H4 (cell line): ENCODE results near the gene CHDH. TPM values are rescaled to one million over a fixed set of nuclear protein-coding genes. Genes with fewer than 3 reads are reported as not detected.

ENCODE experiments used
- DNase-seq: peaks from one replicate; pipeline ENCODE4 v3.0.0-alpha.2; 2015; ENCODE audit warnings: low spot score
- total RNA-seq: library from RNA; depleted of rRNA; stranded (reverse); fragments of >200 nt; shearing (Covaris generic); gene quantifications from 2 replicates; pipeline ENCODE4 v1.2.3, GENCODE V29; 2014

Gene CHDH
- total RNA-seq, 1 experiment from 2014 or later = 0.02 TPM

DNA sequence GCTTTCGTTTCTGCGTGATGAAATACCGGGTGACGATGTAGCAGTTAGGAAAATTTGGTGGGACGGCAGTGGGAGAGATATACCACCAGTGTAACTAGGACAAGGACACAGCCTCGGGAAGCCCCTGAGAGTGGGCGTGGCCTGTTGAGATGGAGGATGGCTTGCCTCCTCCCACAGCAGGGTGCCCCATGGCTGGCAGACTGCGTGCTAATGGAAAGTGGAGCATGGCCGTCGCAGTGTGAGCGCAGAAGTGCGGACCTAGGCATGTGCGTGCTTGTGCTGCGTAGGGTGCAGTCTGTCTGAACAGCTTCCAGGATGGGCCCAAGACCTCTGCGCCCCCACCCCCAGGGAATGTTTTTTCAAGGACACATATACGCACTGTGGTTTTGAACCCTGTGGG, 56.8 kb downstream of the CHDH start:
- no peak for DNase-seq

GRCh38 chr3:53788038-53788437, 58.2 kb downstream of the CHDH start:
- DNase-seq = no peak

DNA sequence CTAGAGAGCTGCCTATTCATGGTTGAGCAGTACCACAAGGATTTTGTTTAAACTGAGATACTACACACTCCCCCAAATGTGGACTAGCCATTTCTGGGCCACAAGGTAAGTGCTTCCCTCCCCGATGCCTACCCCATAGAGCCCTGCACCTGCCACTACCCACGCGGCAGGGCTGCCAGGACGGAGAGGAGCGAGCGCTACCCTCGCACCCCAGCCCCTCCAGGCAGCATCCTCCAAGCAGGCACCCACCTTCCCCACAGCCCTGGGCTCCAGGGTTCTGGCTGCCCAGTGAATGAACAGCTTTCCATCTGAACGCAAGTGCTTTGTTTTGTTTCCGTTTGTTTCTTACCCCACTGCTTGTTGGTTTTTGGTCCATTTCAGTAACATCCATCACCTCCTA, 59.2 kb downstream of the CHDH start:
- no peak for DNase-seq

DNA sequence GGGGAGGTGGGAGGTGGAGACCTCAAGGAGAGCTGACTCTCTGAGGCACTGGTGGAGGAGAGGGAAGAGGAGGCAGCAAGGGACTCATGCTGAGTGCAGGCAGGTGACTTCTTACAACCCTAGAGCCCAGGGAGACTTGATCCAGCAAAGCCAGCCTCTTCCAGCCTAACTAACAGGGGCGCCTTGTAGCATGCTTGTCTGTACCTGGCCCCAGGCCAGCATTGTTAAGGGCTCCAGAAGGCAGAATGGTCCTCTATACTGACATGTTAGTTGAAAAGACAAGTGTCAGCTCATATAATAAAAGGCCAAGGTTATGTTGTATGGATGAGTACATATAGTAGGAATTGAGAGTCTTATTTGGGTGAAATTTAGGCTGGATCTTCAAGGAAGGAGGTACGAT, 65.4 kb downstream of the CHDH start:
- DNase-seq = no peak

- DNase-seq = no peak
These were observed 66.0 kb downstream of the CHDH start for GRCh38 chr3:53780171-53780570.

DNA sequence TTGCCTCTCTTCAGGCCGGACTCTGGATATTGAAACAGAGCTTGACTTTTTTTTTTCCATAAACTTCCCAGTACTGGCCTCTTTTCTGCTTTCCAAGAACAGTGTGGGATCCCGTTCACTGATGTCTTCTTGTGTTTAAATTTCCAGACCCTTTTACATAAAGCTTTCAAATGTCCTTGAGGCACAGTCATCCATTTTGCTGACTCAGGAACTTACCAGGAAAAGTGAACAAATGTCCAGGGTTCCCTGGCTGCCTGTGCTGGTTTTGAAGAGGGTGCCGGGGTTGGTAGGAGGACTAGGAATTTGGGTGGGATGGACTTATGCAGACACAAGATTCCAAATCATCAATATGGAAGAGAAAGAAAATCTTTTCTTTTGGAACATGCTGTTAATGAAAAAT, 68.1 kb downstream of the CHDH start:
- DNase-seq = no peak

GRCh38 chr3:53777468-53777867, 68.8 kb downstream of the CHDH start:
- no peak for DNase-seq

DNA sequence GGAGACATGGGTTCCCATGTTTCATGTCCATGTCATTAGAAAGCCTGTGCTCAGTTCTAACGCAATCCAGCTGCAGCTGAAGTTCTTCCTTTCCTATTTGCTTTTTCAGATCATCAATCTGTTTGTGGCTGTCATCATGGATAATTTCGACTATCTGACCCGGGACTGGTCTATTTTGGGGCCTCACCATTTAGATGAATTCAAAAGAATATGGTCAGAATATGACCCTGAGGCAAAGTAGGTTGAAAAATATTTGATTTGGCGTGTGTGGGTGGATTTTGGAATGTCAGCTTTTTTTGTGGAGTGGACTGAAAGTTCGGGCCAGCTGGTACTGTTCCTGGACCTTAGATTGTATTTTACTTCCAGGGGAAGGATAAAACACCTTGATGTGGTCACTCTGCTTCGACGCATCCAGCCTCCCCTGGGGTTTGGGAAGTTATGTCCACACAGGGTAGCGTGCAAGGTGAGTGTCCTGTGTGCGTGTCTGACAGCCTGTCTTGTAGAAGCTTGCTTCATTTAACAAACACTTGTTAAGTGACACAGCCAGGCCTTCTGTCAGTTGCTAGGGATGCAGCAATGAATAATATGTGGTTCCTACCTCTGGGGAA, 69.6 kb downstream of the CHDH start:
- DNase-seq = no peak

- no peak for DNase-seq
These were observed 70.4 kb downstream of the CHDH start for GRCh38 chr3:53775834-53776251.

DNA sequence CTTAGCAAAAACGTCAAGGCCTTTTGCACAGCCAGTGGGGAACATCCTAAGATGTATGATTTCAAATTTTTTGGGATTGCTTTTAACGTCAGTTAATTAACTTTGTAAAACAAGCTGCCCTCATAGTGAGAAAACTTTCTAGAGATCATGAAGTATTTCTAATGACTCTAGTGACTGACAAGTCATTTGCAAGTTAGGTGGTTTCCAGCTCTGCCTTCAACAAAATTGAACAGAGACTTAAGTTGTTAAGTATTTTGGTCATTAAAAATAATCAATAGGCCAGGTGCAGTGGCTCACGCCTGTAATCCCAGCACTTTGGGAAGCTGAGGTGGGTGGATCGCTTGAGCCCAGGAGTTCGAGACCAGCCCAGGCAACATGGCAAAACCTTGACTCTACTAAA, 71.2 kb downstream of the CHDH start:
- DNase-seq = no peak

DNA sequence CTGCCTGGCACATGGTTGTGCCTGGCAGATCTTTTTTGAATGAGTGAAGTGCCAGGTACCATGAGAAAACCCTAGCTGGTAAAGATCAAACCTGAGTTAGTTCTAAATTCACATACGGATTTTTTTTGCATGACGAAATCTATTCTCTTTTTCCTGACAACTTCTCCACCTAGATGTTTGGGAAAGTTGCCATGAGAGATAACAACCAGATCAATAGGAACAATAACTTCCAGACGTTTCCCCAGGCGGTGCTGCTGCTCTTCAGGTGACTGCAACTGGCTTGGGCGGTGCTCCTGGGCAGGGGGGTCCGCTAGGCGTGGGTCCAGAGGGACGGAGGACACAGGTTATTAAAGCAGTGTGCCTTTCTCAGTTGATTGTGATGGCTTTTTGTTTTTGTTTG, 71.8 kb downstream of the CHDH start:
- no peak for DNase-seq

GRCh38 chr3:53773611-53774368, 72.4 kb downstream of the CHDH start:
- no peak for DNase-seq

- DNase-seq = no peak
These were observed 73.2 kb downstream of the CHDH start for GRCh38 chr3:53773021-53773436.

DNA sequence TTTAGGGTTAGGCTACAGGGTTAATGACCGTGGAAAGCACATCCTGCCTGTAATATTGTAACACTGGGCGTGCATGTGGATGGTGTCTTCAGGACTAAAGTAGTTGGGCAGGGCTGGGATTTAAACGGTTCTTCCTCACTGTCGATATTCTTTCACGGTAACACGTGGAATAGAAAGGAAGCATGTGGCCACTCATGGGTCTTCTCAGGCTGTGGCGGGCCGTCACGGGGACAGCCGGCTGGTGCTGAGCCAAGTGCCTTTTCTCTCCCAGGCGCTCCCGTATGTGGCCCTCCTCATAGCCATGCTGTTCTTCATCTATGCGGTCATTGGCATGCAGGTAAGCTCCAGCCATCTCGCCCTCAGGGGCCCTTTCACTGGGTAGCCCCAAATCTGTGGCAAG, 73.7 kb downstream of the CHDH start:
- no peak for DNase-seq

DNA sequence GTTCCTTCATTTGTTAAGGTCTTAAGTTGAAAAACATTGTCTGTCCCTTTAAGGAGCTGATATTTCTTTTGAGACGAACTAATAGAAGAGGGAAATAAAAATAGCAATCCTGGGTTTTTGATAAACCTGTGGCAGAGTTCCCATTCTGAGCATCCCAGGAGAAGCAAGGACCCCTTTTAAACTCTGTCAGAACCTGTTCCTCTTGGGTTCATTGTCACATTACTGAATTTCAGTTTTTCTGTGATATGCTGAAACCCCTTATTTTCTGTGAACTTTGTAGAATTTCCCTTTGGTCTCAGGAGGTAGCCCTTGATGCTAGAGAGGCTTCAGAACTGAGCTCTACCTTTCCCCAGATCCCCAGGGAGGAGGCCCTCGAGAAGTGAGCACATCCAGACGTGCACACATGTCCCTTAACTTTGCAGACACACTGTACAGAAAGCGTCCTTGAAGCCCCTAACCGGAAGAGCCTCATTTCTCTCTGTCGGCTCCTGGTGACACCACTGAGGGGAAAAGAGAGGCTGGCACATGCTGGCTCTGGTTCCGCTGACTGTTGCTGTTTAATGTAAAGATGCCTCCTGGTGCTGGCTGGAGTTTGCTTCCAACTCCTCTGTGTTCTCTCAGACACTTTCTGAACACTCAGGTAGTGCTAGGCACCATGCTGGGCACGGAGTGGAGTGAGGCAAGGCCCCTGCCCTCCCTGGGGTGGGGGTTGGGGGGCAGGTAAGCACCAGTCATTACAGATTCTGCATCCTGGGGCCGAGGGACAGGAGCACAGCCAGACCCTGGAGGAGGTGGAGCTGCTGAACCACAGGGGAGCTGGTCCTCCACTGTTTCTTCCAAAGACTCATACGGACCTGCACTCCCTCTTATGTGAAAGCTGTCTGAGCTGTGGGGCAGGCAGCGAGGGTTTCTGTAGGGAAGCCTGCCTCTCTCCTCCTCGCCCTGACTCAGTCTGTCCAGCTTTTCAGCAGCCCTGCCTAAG, 77.5 kb downstream of the CHDH start:
- no peak for DNase-seq

DNA sequence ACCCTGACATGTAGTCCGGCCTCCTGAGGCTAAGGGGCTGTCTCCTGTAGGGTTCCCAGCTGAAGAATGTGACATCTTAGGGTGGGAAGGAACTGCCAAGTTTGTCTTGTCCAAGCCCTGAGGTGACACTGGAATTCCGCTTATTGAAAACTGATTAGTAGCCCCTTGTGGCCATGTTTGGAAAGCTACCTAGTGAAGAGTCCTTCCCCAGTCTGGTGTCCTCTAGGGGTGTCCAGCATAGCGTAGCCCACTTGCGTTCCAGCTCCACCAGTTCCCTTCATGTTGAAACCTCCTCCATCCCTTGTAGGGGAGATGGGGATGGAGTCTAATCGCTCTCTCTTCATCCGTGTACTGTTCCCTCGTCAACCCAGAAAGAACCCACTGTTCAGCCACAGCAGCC, 79.5 kb downstream of the CHDH start:
- no peak for DNase-seq

GRCh38 chr3:53765753-53766152, 80.5 kb downstream of the CHDH start:
- no peak for DNase-seq

DNA sequence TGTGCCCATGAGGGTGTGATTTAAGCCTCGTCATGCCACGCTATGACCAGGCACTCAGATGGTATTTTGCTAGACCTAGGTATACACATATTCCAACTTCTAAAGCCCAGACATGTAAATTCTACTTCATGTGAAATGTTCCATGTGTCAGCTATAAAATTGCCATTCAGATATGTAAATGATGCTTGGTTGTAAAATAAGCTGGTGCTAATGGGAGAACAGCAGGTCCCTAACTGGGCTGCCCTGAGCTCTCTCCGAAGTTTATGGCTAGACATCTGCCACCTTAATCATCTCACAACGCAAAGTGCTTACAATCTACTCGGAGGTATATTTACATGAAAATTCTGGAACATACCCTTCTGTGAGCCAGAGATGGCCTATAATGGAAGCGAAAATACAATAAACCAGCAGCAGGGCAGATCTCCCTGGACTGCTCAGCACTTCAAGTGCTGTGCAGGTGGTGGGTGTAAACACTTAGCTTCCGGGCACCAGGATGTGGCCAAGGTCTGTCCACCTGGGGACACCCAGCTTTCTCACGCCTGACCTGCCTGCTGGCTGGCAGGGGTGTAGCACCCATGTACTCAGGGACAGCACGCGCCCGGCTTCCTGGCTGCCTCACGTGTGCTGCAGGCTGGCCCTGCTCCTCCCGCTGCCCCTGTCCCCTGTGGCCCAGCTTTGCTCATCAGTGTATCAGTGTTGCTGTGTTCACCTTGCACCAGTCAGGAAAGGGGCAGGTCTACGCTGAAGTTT, 82.0 kb downstream of the CHDH start:
- DNase-seq = no peak

DNA sequence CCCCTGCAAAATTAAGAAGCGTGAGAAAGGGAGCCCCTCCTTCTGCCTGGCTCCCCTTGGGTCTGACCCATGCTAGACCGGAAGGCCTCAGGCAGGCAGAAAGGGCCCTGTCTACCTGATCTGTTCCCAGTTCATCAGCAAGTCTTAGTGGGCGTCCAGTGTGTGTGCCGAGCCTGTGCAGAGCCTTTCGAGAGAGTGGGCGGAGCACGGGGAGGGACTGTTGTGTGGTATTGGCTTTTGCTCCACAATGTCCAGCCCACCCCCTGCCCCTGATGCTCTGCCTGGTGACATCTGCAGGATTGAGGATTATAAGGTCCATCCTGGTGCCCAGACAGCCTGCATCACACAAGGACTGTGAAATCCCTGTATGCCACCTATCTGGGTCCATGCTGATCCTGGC, 82.9 kb downstream of the CHDH start:
- no peak for DNase-seq
